Vagina (tissue), 2 donors: ENCODE results near the gene STEAP1B.

Experiments used
- CTCF ChIP-seq, 3 experiments: fragments of 450-650 bp in 2 of 3; fragments of 200-600 bp in 1 of 3; sonication (generic) in 1 of 3; IDR thresholded peaks; one replicate each; pipeline ENCODE4 v1.5.1; 2017 to 2019; ENCODE audit warnings: antibody characterized with exemption in 3 of 3, mild to moderate bottlenecking in 2 of 3, moderate library complexity in 2 of 3
- POLR2A ChIP-seq, 2 donors: fragments of 450-650 bp; IDR thresholded peaks; one replicate each; pipeline ENCODE4 v1.6.1; 2017; ENCODE audit warnings: antibody characterized with exemption in 2 of 2, mild to moderate bottlenecking in 2 of 2, moderate library complexity in 2 of 2

DNA sequence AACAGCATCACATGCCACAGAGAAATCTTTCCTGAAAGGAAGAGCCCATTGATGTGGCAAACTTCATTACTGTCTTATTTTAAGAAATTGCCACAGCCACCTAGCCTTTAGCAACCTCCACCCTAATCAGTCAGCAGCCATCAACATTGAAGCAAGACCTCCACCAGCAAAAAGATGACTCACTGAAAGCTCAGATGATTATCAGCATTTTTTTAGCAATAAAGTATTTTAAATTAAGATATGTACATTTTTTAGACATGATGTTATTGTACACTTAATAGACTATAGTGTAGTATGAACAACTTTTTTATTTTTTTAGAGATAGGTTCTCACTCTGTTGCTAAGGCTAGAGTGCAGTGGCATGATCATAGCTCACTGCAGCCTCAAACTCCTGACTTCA lies 14.8 kb downstream of the STEAP1B start:
- no peak for TF ChIP-seq CTCF (IDR thresholded peaks at IDR 0.05)
- no peak for TF ChIP-seq POLR2A (IDR thresholded peaks at IDR 0.05)
